ENCODE data around the gene COL6A5. TPM values are rescaled to one million over a fixed set of nuclear protein-coding genes. Genes with fewer than 3 reads are reported as not detected.
"Not testable (repeated sequence)": the region's sequence is repeated elsewhere in the genome, so short reads cannot be mapped to it uniquely, and the experiment has no call there.

COL6A5 gene, protein sequence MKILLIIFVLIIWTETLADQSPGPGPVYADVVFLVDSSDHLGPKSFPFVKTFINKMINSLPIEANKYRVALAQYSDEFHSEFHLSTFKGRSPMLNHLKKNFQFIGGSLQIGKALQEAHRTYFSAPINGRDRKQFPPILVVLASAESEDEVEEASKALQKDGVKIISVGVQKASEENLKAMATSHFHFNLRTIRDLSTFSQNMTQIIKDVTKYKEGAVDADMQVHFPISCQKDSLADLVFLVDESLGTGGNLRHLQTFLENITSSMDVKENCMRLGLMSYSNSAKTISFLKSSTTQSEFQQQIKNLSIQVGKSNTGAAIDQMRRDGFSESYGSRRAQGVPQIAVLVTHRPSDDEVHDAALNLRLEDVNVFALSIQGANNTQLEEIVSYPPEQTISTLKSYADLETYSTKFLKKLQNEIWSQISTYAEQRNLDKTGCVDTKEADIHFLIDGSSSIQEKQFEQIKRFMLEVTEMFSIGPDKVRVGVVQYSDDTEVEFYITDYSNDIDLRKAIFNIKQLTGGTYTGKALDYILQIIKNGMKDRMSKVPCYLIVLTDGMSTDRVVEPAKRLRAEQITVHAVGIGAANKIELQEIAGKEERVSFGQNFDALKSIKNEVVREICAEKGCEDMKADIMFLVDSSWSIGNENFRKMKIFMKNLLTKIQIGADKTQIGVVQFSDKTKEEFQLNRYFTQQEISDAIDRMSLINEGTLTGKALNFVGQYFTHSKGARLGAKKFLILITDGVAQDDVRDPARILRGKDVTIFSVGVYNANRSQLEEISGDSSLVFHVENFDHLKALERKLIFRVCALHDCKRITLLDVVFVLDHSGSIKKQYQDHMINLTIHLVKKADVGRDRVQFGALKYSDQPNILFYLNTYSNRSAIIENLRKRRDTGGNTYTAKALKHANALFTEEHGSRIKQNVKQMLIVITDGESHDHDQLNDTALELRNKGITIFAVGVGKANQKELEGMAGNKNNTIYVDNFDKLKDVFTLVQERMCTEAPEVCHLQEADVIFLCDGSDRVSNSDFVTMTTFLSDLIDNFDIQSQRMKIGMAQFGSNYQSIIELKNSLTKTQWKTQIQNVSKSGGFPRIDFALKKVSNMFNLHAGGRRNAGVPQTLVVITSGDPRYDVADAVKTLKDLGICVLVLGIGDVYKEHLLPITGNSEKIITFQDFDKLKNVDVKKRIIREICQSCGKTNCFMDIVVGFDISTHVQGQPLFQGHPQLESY (N-terminal part only)
- under 1 TPM; 0.08 to 0.97 (median 0.16) TPM for polyA plus RNA-seq (ENCODE audit: insufficient read length in 4 of 4)

DNA sequence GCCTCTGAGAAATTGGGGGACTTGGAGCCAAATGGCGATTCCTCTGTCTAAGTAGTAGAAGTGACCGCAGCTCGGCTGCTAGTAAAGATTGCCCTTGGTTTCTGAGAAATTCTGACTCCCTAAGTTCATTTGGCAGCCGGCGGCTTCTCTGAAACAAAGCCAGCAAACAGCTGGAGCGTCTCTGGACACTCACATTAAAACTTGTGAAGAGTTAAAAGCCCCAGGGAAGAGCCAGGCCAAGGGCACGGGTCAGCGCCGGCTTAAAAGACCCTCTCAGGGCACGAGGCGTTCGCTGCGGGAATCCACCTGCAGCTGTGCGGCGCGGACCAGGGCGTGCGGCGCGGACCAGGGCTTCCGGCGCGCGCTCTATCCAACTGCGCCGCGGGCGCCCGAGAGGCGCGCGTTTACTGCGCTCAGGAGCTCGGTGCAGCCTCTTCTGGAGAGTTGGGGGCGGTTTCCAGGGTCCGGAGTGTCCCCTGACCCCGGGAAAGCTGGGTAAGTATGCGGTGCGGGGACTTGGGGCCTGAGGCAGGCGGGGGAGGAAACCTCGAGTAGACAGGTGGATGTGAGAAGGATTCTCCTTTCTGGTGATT is at the start of gene COL6A5:
Gene COL6A5 (plus strand): TSS at position 186 of the 593 bp plus-strand sequence. CDS start 27,967 bp downstream, outside the sequence.
- peak; percentile 6 to 21 (median 11) for DNase-seq (ENCODE audit: low read depth in 4 of 4, low spot score in 3 of 4)

DNA sequence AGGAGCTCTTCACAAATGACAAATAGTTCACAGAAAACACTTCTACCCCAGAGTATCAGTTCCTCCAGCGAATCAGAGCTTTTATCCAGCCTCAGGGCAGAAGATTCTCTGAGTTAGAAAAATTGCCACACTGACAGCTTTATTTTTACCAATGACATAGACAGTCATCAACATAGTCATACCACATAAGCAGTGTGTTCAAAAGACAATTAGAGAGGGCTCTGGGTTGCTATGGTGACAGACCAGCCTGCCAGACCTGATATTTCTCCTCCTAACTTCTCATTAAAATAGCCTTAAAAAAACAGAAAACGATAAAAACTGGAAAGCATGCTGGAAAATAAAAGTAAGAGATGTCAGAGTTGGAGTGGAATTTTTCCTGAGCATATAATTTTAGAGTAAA is 45.9 kb upstream of the COL6A5 start:
- DNase-seq (ENCODE audit: low read depth in 4 of 4, low spot score in 3 of 4): no peak

DNA sequence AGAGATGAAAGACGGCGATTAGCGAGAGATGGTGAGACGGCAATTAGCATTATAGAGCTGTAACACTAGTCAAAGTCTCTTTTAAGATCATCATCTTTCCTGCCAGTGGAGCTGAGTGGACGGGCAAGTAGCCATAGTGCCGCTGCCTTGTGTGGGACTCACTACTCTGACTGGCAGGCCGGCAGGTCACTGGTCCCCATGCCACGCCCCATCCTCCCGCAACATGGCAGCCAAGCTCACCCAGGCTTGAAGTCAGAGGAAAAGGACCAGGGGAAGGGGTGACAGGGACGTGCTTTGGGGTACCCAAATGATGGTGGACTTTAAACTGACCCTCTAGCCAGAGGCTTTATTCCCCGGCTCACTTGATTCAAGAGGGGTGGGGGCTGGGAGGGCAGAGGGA is 44.6 kb upstream of the COL6A5 start:
- DNase-seq (ENCODE audit: low read depth in 4 of 4, low spot score in 3 of 4): no peak

DNA sequence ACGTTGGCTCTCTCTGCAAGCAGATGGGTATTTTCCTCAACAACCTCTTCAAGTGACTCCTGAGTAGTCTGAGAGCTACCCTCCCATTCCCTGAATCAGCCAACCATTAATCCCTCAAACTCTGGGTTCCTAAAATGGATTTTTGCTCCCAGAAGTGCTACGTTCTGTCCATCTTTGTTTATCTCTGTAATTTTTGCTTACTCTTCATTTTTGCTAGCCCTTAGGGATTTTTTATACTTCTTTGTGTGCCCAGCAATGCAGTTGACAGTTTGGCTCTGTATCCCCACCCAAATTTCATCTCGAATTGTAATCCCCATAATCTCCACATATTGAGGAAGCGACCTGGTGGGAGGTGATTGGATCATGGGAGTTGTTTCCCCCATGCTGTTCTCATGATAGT is 35.4 kb upstream of the COL6A5 start:
- DNase-seq (ENCODE audit: low read depth in 4 of 4, low spot score in 3 of 4): no peak

DNA sequence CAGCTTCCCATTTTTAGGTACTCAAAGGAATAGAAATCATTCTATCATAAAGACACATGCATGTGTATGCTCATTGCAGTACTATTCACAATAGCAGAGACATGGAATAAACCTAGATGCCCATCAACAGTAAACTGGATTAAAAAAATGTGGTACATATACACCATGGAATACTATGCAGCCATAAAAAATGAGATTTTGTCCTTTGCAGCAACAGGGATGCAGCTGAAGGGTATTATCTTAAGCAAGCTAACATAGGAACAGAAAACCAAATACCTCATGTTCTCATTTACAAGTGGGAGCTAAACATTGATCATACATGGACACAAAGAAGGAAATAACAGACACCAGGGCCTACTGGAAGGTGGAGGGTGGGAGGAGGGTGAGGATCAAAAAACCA is 33.1 kb upstream of the COL6A5 start:
- no peak for DNase-seq (ENCODE audit: low read depth in 4 of 4, low spot score in 3 of 4)

DNA sequence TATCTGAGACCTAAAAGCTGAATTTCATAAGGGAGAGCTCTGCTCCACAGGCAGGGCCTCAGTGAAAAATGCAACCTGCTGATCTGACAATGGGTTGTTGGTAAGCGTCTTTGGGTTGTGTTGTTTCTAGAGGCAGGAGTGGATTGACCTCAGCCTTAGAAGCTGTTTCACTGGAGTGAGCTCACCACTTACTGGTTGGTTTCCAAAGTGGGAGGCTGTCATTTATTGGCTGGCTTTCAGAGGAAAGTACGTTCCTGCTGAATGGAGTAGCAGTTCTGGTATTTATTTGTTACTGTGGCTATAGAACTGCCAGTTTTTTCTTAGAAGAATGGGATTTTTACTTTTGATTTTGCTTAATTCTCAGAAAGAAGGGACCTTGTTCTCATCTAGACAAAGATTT is 29.3 kb upstream of the COL6A5 start:
- no peak for DNase-seq (ENCODE audit: low read depth in 4 of 4, low spot score in 3 of 4)

DNA sequence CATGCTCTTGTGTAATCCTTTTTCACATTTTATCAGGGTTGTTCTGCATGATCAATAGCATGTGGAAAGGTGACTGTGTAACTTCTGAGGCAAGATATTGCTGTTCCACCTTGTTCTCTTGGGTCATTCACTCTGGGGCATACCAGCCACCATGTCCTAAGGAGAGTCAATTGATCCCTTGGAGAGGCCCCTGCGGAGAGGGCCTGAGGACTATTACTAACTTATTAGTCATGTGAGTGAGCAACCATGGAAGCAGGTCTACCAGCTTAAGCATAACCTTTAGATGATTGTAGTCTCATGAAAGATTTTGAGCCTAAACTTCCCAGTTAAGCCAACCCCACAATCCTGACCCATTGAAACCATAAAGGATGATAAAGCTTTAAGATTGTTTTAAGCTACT is 22.0 kb upstream of the COL6A5 start:
- DNase-seq (ENCODE audit: low read depth in 4 of 4, low spot score in 3 of 4): no peak

DNA sequence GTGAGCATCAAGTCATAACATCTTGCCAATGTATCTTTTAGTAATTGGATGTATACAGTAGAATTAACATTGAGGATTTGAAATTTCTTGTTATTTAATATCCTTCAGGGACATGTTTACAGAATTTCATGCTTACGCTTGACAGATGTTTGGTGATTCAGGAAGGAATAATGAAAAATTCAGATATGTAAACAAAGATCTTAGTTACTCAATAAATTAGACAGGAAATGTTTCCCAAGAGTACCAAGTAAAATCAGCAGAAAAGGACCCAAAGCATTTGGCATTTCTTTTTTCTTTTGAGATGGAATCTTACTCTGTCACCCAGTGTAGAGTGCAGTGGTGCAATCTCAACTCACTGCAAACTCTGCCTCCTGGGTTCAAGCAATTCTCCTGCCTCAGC is 4.7 kb upstream of the COL6A5 start:
- DNase-seq (ENCODE audit: low read depth in 4 of 4, low spot score in 3 of 4): no peak

DNA sequence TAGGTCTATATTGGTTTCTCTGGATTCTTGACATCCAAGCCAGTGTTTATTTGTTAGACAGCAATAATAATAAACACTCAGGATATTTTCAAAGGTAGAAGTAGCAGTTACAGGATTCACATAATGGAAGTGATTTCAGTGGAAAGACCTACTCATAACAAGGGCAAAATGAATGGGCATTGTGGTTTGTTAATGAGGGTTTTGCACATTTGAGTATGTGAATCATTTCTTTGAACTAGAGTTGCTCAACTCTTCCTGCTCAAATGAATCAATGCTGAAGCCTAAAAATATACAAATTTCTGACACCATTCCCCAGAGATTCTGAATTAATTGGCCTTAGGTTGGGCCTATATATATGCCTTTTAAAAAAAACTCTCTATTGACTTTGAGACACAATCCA is 4.1 kb upstream of the COL6A5 start:
- DNase-seq (ENCODE audit: low read depth in 4 of 4, low spot score in 3 of 4): no peak

DNA sequence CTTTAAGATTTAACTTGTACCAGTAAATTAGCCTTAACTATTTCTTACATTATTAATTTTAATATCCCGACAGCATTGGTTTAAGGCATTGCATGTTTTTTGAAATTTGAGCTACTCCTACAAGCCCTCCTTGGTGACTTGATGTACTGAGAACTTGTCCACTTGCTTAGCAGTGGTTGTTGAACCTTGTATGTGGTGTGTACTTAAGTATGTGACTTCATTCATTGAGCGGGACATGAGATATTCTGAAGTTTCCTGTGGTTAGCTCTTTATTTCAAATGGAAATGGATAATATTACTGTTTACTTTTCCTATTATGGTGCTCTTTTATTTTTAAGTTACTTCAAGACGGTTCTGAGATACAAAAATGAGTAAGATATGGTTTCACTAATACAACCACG is 3.6 kb upstream of the COL6A5 start:
- no peak for DNase-seq (ENCODE audit: low read depth in 4 of 4, low spot score in 3 of 4)

DNA sequence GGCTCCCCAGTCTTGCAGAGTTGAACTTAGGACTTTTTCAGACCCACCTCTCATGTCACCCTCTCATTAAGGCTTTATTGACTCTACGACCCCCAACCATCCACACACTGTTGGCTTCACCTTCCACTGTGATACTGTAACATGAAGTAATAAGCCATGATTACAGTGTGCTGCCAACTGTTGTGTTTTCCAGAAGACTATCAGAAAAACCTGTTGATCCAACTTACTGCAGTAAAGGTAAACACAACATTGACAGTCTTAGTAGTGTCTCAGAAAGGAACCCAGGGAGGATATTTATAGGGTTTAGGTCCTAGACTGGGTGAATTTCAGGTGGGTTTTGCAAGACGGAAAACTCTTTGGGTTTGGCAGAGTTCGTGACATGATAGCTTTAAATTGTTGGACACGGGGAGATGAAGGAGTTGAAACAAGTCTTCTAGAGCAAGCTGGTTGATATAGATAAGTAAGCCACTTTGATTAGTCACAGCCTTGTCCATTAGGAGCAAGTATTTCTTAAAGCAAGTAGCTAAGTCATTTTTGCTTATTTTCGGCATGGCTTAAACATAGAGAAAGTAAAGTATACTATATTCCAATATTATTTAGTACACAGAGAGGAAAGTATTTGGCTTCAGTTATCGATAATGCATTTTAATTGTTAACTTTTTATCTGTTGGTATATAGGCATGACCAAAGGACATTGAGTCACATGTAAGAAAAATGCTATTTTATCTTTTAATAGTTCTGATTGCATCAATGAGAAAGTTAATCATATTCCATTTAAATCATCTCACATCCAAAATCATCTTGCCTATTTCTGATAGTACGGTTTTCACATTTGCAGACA is 2.4 kb upstream of the COL6A5 start:
- DNase-seq (ENCODE audit: low read depth in 4 of 4, low spot score in 3 of 4): no peak

DNA sequence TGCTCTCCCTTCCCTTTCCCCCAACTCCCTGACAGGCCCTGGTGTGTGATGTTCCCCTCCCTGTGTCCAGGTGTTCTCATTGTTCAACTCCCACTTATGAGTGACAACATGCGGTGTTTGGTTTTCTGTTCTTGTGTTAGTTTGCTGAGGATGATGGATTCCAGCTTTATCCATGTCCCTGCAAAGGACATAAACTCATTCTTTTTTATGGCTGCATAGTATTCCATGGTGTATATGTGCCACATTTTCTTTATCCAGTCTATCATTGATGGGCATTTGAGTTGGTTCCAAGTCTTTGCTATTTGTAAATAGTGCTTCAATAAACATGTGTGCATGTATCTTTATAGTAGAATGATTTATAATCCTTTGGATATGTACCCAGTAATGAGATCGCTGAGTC is 2.8 kb downstream of the COL6A5 start:
- not testable (repeated sequence) for DNase-seq (ENCODE audit: low read depth in 4 of 4, low spot score in 3 of 4)

DNA sequence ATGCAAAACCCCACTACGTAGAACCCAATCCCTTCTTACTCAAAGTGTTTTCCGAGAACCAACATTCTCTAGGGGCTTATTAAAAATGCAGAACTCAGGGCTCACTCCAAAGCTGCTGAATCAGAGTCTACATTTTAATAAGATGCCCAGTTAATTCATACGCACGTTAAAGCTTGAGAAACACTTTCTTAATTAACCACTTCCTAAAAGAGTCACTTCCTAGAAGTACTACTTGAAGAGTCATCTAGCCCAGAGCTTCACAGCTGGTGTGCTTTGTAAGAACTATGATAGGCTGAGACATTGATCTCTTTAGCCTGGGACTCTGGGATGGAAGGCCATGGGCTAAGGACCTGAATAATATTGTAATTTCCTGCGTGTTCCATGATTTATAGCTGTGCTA is 9.0 kb downstream of the COL6A5 start:
- DNase-seq (ENCODE audit: low read depth in 4 of 4, low spot score in 3 of 4): no peak

DNA sequence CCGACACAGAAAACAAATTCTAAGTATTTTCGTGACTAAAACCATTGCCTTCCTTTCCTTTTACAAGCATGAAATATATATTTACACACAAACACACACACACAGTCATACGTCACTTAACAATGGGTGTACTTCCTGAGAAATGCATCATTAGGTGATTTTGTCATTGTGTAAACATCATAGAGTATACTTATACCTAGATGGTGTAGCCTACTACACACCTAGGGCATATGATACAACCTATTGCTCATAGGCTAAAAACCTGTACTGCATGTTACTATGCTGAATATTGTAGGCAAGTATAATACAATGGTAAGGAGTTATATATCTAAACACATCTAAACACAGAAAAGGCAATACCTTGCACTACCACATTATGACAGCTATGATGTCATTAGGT is 28.6 kb downstream of the COL6A5 start:
- no peak for DNase-seq (ENCODE audit: low read depth in 4 of 4, low spot score in 3 of 4)

DNA sequence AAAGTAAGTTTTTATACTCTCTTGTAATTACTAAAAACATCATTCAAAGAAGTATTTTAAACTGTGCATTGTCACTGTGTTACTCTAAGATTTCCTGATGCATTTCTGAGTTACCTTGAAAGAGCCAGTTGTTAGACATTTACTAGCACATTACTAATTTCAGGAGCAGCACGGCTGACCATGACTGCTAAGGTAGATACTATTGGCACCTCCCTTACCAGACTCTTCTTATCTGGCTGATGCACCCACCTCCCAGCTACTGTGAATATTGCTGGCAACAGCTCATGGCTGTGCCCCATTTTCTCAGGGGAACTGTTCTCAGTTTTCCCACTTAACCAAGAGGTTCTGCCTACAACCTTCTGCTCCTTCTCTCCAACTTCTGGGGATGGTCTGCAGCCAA is 29.4 kb downstream of the COL6A5 start:
- DNase-seq (ENCODE audit: low read depth in 4 of 4, low spot score in 3 of 4): no peak

DNA sequence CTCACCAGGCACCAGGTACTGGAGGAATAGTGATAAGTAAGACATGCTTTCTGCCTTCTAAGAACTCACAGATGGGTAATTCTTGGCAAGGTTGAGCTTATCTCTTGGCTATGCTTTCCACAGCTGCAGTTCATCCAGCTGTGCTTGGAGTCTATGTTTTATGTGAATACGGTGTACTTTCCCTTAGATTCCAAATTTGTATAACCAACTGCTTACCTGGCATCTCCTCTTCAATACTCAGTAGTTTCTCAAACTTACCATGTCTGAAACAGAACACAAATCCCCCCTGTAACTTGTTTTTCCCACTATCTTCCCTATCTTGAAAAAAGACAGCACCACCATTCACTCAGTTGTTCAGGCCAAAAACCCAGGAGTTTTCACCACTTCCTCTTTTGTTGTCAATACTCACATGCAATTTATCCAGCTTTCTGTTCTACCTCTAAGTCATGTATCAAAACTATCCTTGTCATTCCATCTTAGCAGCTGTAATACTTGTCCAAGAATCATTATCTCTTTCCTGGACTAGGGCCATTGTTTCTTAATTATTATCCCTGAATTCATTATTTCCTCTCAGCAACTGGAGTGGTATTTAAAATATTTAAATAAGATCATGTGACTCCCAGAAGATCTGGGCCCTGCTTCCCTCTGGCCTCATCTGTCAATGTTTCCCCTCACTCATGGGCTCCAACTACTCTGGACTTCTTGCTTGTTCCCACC is 32.6 kb downstream of the COL6A5 start:
- DNase-seq (ENCODE audit: low read depth in 4 of 4, low spot score in 3 of 4): no peak

DNA sequence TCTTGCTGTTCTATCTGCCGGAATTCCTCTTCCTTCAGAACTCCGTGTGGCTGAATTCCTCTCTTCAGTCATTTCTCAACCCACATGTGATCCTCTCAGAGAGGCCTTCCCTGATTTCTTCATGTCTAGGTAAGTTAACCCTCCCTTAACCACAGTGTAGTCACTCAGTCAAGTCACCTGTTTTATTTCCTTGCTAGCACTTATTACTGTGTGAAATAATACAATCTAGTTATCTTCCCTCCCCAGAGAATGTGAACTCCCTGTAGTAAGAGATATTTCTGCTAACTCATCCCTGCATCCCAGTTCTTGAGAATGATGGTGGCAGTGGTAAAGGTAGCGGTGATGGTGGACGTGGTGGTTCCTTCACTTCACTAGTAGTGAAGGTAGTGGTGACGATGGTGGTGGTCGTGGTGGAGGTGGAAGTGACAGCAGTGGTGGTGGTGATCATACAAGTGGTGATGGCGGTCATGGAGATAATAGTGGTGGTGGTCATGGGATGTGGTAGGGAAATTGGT is 33.3 kb downstream of the COL6A5 start:
- no peak for DNase-seq (ENCODE audit: low read depth in 4 of 4, low spot score in 3 of 4)

DNA sequence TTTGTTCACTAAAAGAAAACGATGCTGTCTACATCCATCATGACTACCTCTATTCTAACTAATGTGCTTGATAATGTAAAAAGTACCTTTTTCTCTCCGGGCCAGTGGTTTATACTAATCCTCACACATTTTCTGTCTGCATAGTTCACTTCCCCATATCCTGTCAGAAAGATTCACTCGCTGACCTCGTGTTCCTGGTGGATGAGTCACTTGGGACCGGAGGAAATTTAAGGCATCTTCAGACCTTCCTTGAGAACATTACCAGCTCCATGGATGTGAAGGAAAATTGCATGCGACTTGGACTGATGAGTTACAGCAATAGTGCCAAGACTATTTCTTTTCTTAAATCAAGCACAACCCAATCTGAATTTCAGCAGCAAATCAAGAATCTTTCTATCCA is 33.8 kb downstream of the COL6A5 start:
- no peak for DNase-seq (ENCODE audit: low read depth in 4 of 4, low spot score in 3 of 4)

DNA sequence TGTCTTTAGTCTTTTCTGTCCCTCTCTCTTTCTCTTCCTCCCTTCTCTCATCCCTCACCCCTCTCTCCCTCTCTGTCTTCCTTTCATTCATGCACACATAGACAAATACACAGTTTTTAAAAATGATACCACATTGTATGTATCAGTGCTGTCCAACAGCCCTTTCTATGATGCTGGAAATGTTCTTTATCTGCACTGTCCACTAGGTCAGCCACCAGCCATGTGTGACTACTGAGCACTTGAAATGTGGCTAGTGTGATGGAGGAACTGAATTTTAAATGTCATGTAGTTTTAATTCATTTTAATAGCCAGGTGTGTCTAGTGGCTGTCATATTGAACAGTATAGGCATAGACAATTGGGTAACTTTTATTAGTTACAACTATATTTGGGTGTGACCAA is 34.9 kb downstream of the COL6A5 start:
- no peak for DNase-seq (ENCODE audit: low read depth in 4 of 4, low spot score in 3 of 4)

Data from left renal pelvis (tissue), 4 donors.